NB4 (cell line): Measurements from ENCODE around the gene ARPC1A.

Experiments used
- CTCF ChIP-seq: IDR thresholded peaks from one replicate; pipeline ENCODE4 v1.5.1; 2012; ENCODE audit warnings: low read depth, low read length
- MAX ChIP-seq: IDR thresholded peaks from 2 replicates; pipeline ENCODE4 v1.6.1; 2011; ENCODE audit warnings: low read depth, low read length
- MYC ChIP-seq: IDR thresholded peaks from 2 replicates; pipeline ENCODE4 v1.6.1; 2011; ENCODE audit warnings: low read depth, low read length
- POLR2A ChIP-seq: IDR thresholded peaks from 2 replicates; pipeline ENCODE4 v1.6.1; 2011; ENCODE audit warnings: mild to moderate bottlenecking; ENCODE audit not compliant: insufficient read length; ENCODE audit errors: extremely low read depth

- peak; percentile 47 for TF ChIP-seq MAX
- TF ChIP-seq CTCF: no peak
- TF ChIP-seq POLR2A: no peak
- TF ChIP-seq MYC: no peak
Observed at GRCh38 chr7:99407872-99408378, 82.2 kb downstream of the ARPC1A start.
